C4-2B (cell line): ENCODE measurements around the gene M1AP.
A peak's percentile ranks its signal among the peaks of the same experiment; 100 is the strongest.

Experiments
- H3K27ac ChIP-seq: fragments of 450-650 bp; 2 replicates; pipeline ENCODE4 v1.5.1; 2017
- CTCF ChIP-seq: fragments of 450-650 bp; conservative IDR thresholded peaks from 2 replicates; pipeline ENCODE4 v1.5.1; 2017; ENCODE audit warnings: mild to moderate bottlenecking
- ZFX ChIP-seq: fragments of 450-650 bp; IDR thresholded peaks from 2 replicates; pipeline ENCODE4 v1.6.1; 2017

The M1AP gene

GRCh38 chr2:74512744-74513604, 135.2 kb downstream of the M1AP start:
- no peak for TF ChIP-seq CTCF
- no peak for TF ChIP-seq ZFX
- H3K27ac ChIP-seq: no peak overlapping the region

- H3K27ac ChIP-seq: no peak overlapping the region
- no peak for TF ChIP-seq ZFX
- TF ChIP-seq CTCF: no peak
Observed at GRCh38 chr2:74511104-74511989, 136.8 kb downstream of the M1AP start.

GRCh38 chr2:74510272-74510671, 137.9 kb downstream of the M1AP start:
- no peak overlapping the region for H3K27ac ChIP-seq
- TF ChIP-seq ZFX (no peak), CTCF (no peak)

- H3K27ac ChIP-seq: peak overlapping the region; percentile 97
- TF ChIP-seq ZFX (0 out of 2 replicates have a peak, but pooled peaks have one; percentile 14), CTCF (no peak)
Observed at GRCh38 chr2:74507926-74508520, 140.1 kb downstream of the M1AP start.
